Calu3 (cell line): Measurements from ENCODE around the gene LMTK2. TPM values are rescaled to one million over a fixed set of nuclear protein-coding genes. Genes with fewer than 3 reads are reported as not detected.

Experiments
- BruUV-seq: library from RNA; stranded (reverse); fragments of 400-500 nt; replicated peaks from 2 replicates; lab custom pipeline; 2021; lab: Mats Ljungman, UMichigan
- CTCF ChIA-PET: fragments of 300-600 bp; sonication (Branson Sonifier 250); formaldehyde crosslinking; loops from one replicate; lab custom pipeline; 2022; ENCODE audit warnings: antibody characterized with exemption; lab: Charles Lee
- DNase-seq: peaks from one replicate; pipeline ENCODE4 v3.0.0; 2022
- H3K27ac Mint-ChIP-seq: one replicate; pipeline ENCODE4 v1.8.0; 2022; ENCODE audit warnings: mixed read lengths; ENCODE audit not compliant: unreplicated experiment
- H3K27me3 Mint-ChIP-seq: one replicate; pipeline ENCODE4 v1.8.0; 2022; ENCODE audit warnings: mixed read lengths; ENCODE audit not compliant: unreplicated experiment
- H3K36me3 Mint-ChIP-seq: one replicate; pipeline ENCODE4 v1.8.0; 2022; ENCODE audit warnings: mild to moderate bottlenecking, moderate library complexity, mixed read lengths; ENCODE audit not compliant: insufficient read depth, unreplicated experiment
- H3K4me1 Mint-ChIP-seq: one replicate; pipeline ENCODE4 v1.8.0; 2022; ENCODE audit warnings: mild to moderate bottlenecking, low read depth, mixed read lengths; ENCODE audit not compliant: unreplicated experiment
- H3K4me3 Mint-ChIP-seq: one replicate; pipeline ENCODE4 v1.8.0; 2022; ENCODE audit warnings: mild to moderate bottlenecking, low read depth, moderate library complexity, mixed read lengths; ENCODE audit not compliant: unreplicated experiment
- H3K9me3 Mint-ChIP-seq: one replicate; pipeline ENCODE4 v1.8.0; 2022; ENCODE audit warnings: low read depth, mixed read lengths; ENCODE audit not compliant: unreplicated experiment
- intact Hi-C: fragments of 100-400 bp; cut with micrococcal nuclease; formaldehyde crosslinking; loops from one replicate; pipeline ENCODE4 v1.10.0; 2022; ENCODE audit not compliant: unreplicated experiment
- total RNA-seq: library from RNA; stranded (reverse); gene quantifications from 2 replicates; pipeline ENCODE4 v1.2.3, GENCODE V29; 2022
- TF ChIP-seq, protein P1 (sequence below): fragments of 200-600 bp; IDR thresholded peaks from one replicate; pipeline ENCODE4 v1.8.0; 2022; ENCODE audit warnings: antibody characterized with exemption; ENCODE audit not compliant: unreplicated experiment

LMTK2 gene
- total RNA-seq, 1 experiment from 2014 or later, result 29.9 TPM

DNA sequence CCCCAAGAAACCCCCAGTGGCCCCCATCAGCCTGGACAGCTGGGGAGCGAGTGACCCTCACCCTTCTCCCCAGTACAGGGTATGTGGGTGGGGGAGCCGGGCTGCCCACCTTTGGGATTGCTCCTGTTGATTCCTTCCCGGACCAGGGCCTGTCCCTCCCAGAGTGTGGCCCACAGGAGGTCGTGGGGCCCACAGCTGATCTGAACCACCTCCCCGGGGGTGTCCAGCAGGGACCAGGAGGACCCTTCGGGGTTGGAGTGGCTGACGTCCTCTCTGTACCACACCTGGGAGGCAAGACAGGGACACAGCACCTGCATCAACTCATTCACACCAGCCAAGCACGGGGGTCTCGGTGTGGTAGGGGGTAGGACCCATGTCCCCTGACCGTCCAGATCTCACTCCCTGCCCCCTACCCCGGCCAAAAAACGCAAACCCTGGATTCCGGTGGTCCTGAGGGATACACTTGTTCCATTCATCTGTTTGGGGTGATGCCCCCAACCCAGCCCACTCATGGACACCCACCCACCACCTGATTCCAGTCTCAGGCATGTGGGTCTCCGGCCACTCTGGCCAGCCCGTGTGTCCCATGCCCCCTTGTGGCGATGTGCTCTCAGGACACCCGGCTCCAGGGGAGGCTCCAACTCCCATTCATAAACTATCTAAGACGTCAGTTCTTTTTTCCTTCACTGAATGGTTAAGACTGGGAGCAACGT is 134.5 kb downstream of the LMTK2 start:
- Mint-ChIP-seq H3K4me1 (no peaks in the 10 kb centered on the region), H3K9me3 (no peaks in the 10 kb centered on the region), H3K27ac (no peak overlapping the region), H3K4me3 (no peak overlapping the region), H3K27me3 (no peaks in the 10 kb centered on the region), H3K36me3 (no peaks in the 10 kb centered on the region)
- TF ChIP-seq, protein P1, sequence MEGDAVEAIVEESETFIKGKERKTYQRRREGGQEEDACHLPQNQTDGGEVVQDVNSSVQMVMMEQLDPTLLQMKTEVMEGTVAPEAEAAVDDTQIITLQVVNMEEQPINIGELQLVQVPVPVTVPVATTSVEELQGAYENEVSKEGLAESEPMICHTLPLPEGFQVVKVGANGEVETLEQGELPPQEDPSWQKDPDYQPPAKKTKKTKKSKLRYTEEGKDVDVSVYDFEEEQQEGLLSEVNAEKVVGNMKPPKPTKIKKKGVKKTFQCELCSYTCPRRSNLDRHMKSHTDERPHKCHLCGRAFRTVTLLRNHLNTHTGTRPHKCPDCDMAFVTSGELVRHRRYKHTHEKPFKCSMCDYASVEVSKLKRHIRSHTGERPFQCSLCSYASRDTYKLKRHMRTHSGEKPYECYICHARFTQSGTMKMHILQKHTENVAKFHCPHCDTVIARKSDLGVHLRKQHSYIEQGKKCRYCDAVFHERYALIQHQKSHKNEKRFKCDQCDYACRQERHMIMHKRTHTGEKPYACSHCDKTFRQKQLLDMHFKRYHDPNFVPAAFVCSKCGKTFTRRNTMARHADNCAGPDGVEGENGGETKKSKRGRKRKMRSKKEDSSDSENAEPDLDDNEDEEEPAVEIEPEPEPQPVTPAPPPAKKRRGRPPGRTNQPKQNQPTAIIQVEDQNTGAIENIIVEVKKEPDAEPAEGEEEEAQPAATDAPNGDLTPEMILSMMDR, result peak; percentile 62
- CTCF ChIA-PET, result no interaction called here
- no TSS peak for BruUV-seq
- intact Hi-C loops, result no loop called here
- DNase-seq, result peak; percentile 60

GRCh38 chr7:98241674-98242241 is 135.1 kb downstream of the LMTK2 start:
- BruUV-seq, result no TSS peak
- CTCF ChIA-PET, result no interaction called here
- Mint-ChIP-seq H3K36me3 (no peaks in the 10 kb centered on the region), H3K4me1 (no peaks in the 10 kb centered on the region), H3K27me3 (no peaks in the 10 kb centered on the region), H3K4me3 (no peak overlapping the region), H3K27ac (no peak overlapping the region), H3K9me3 (no peaks in the 10 kb centered on the region)
- intact Hi-C loops, result no loop called here
- TF ChIP-seq, protein P1, result no peak
- no peak for DNase-seq

- TF ChIP-seq, protein P1, result no peak
- Mint-ChIP-seq H3K27me3 (no peaks in the 10 kb centered on the region), H3K9me3 (no peaks in the 10 kb centered on the region), H3K27ac (no peak overlapping the region), H3K36me3 (no peaks in the 10 kb centered on the region), H3K4me3 (no peak overlapping the region), H3K4me1 (no peaks in the 10 kb centered on the region)
- CTCF ChIA-PET, result no interaction called here
- no TSS peak for BruUV-seq
- intact Hi-C loops, result no loop called here
- no peak for DNase-seq
Measured at GRCh38 chr7:98242342-98242741, 135.7 kb downstream of the LMTK2 start.

DNA sequence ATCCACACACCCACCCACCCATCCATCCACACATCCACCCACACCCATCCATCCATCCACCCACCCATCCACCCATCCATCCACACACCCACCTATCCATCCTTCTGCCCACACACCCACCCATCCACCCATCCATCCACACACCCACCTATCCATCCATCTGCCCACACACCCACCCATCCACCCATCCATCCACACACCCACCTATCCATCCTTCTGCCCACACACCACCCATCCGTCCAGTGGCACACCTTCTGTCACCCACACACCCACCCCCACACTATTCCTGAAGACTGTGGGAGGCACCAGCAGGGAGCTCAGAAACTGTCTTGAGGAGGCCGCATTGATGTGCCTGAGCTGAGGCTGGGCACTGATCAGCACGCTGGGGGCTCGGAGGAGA is 136.3 kb downstream of the LMTK2 start:
- intact Hi-C loops, result no loop called here
- BruUV-seq, result no TSS peak

More for the DNA sequence above, 136.3 kb downstream of the LMTK2 start:
- Mint-ChIP-seq H3K4me1 (no peaks in the 10 kb centered on the region), H3K36me3 (no peaks in the 10 kb centered on the region), H3K27ac (no peak overlapping the region), H3K27me3 (no peaks in the 10 kb centered on the region), H3K9me3 (no peaks in the 10 kb centered on the region), H3K4me3 (no peak overlapping the region)
- no peak for DNase-seq
- CTCF ChIA-PET, result interaction anchor here (0.6 kb wide), 1 partner anchor 419 kb away, joined by 4 read pairs; no protein-coding TSS in a partner anchor
- TF ChIP-seq, protein P1, result no peak
